Measurements from ENCODE around the gene ZNF593. TPM values are rescaled to one million over a fixed set of nuclear protein-coding genes. Genes with fewer than 3 reads are reported as not detected.

ZNF593 gene
- total and polyA plus RNA-seq, 3 donors from 2014 or later, result 22.8 to 56.7 (median 37.3) TPM

DNA sequence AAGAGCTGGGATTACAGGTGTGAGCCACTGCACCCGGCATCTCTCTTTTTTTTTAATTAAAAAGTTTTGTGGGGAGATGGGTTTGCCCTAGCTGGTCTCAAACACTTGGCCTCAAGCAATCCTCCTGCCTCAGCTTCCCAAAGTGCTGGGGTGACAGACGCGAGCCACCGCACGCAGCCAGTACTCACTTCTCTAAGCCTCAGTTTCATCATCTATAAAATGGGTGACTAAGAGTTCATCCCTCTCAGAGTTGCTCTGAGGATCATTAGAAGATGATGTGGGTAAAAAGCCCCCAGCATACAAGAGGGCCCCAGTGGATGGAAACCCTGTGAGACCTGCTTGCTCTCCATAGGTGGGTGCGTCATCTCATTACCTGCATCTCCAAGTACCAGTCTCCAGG, 18.2 kb downstream of the ZNF593 start:
- 93 to 98% methylated on average over 6 of the region's 6 CpGs for WGBS, 2 donors
- H3K4me1 ChIP-seq, result no peaks in the 10 kb centered on the region
- TF ChIP-seq, protein P1, sequence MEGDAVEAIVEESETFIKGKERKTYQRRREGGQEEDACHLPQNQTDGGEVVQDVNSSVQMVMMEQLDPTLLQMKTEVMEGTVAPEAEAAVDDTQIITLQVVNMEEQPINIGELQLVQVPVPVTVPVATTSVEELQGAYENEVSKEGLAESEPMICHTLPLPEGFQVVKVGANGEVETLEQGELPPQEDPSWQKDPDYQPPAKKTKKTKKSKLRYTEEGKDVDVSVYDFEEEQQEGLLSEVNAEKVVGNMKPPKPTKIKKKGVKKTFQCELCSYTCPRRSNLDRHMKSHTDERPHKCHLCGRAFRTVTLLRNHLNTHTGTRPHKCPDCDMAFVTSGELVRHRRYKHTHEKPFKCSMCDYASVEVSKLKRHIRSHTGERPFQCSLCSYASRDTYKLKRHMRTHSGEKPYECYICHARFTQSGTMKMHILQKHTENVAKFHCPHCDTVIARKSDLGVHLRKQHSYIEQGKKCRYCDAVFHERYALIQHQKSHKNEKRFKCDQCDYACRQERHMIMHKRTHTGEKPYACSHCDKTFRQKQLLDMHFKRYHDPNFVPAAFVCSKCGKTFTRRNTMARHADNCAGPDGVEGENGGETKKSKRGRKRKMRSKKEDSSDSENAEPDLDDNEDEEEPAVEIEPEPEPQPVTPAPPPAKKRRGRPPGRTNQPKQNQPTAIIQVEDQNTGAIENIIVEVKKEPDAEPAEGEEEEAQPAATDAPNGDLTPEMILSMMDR (IDR thresholded peaks at IDR 0.05), result no peak
- TF ChIP-seq POLR2A (IDR thresholded peaks at IDR 0.05), result no peak
- intact Hi-C loops (cut with DNase I; ENCODE audit: low total_unique reads), result no loop called here
- DNase-seq, result no peak
- H3K36me3 ChIP-seq (ENCODE audit: low read depth, missing control alignments), result no peaks in the 10 kb centered on the region
- no peaks in the 10 kb centered on the region for H3K9me3 ChIP-seq
- no peaks in the 10 kb centered on the region for H3K27me3 ChIP-seq
- H3K27ac ChIP-seq, result no peak overlapping the region
- H3K4me3 ChIP-seq, result no peak overlapping the region

DNA sequence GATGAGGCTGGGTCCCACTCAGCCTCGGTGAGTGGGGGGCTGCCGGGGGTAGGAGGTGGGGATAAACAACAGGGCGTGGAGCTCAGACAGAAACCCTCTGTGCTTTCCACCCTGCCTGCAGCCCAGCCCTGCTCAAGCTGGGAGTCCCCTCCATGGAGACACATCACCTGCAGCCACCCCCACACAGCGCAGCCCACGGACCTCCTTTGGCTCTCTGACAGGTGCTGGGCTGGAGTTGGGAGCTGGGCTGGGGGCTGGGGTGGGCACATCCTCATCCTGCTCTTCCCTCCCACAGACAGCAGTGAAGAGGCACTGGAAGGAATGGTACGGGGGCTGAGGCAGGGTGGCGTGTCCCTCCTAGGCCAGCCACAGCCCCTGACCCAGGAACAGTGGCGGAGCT, 18.8 kb downstream of the ZNF593 start:
- TF ChIP-seq, protein P1 (IDR thresholded peaks at IDR 0.05), result no peak
- no peak for TF ChIP-seq POLR2A (IDR thresholded peaks at IDR 0.05)
- intact Hi-C loops (cut with DNase I; ENCODE audit: low total_unique reads), result no loop called here

DNA sequence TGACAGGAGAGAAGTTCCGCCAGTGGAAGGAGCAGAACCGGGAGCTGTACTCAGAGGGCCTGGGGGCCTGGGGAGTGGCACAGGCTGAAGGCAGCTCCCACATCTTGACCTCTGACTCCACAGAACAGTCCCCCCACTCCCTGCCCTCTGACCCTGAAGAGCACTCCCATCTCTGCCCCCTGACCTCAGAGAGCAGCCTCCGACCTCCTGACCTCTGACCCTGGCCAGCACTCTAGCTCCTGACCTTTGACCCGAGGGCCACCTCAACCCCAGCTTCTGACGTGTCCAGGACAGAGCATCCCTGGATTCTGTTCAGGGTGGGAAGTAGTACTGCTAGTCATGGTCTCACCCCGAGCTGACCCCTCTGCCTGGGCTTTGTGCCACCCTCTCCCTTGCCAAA, 19.6 kb downstream of the ZNF593 start:
- WGBS, 2 donors, result 55 to 74% methylated on average over 4 to 6 of the region's 6 CpGs
- TF ChIP-seq, protein P1 (IDR thresholded peaks at IDR 0.05), result no peak
- no peak for TF ChIP-seq POLR2A (IDR thresholded peaks at IDR 0.05)
- no peak overlapping the region for H3K27ac ChIP-seq
- H3K27me3 ChIP-seq, result no peaks in the 10 kb centered on the region
- intact Hi-C loops (cut with DNase I; ENCODE audit: low total_unique reads), result no loop called here
- H3K36me3 ChIP-seq (ENCODE audit: low read depth, missing control alignments), result no peaks in the 10 kb centered on the region
- H3K4me1 ChIP-seq, result no peaks in the 10 kb centered on the region
- DNase-seq, result no peak
- H3K4me3 ChIP-seq, result no peak overlapping the region
- H3K9me3 ChIP-seq, result no peaks in the 10 kb centered on the region

More for the DNA sequence above, 18.8 kb downstream of the ZNF593 start:
- Histone ChIP-seq H3K36me3 (ENCODE audit: low read depth, missing control alignments) (no peaks in the 10 kb centered on the region), H3K27ac (no peak overlapping the region), H3K27me3 (no peaks in the 10 kb centered on the region), H3K9me3 (no peaks in the 10 kb centered on the region), H3K4me3 (no peak overlapping the region), H3K4me1 (no peaks in the 10 kb centered on the region)
- DNase-seq, result no peak
- WGBS, 2 donors, result 82% methylated on average over 8 of the region's 8 CpGs; no CpG with 5 or more reads in 1 of the 2 donors

DNA sequence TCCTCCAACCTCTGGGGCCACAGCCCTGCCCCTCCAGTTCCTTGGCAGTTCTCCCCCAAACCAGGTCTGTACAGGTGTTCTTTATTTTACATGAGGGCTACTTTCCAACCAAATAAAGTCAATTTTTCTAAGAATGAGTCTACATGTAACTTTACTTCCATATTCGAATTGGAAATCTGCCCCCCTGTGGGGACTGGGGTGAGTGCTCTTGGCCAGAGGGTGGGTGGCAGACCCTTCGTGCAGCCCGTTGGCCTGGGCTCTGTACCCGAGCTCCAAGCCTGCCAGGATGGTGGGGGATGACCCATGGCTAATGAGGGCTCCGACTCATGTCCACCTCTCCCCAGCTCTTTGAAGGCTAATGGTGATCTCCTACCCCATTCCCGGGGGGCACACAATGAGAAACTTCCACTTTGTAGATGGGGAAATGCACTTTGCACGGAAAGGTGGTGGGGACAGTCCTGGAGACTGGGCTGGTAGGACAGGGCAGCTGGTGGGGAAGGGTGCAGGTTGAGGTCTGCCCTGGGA, 20.1 kb downstream of the ZNF593 start:
- Histone ChIP-seq H3K27ac (no peak overlapping the region), H3K4me3 (no peak overlapping the region), H3K4me1 (no peaks in the 10 kb centered on the region), H3K9me3 (no peaks in the 10 kb centered on the region), H3K36me3 (ENCODE audit: low read depth, missing control alignments) (no peaks in the 10 kb centered on the region), H3K27me3 (no peaks in the 10 kb centered on the region)
- intact Hi-C loops (cut with DNase I; ENCODE audit: low total_unique reads), result no loop called here
- 80 to 91% methylated on average over 7 of the region's 7 CpGs for WGBS, 2 donors
- TF ChIP-seq, protein P1 (IDR thresholded peaks at IDR 0.05), result no peak
- no peak for TF ChIP-seq POLR2A (IDR thresholded peaks at IDR 0.05)
- DNase-seq, result no peak

DNA sequence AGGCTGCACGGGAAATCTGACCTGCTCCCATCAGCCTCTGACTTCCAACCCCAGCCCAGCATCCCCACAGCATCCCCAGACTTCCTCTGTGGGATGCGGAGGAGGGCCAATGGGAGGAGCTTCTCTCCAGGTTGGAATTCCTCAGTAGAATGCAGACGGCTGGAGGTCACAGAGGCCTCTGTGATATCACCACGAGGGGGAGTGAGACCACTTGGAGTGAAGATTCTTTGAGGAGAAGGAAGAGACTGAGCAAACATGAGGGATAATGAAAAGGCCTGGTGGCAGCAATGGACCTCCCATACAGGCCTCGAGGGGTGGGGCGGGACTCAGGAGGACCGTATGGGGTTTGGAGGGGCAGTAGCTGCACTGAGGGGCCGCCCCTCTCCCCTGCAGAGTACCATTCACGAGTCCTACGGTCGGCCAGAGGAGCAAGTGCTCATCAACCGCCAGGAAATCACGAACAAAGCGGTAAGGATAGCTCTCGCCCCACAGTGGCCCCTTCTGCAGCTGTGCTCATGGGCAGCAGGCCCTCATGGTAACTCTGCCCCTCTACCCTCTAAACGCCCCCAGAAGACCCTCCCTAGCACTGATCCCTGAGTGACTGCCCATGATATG, 20.8 kb downstream of the ZNF593 start, which contains the start of gene CATSPER4:
Gene CATSPER4 (plus strand): TSS at position 230 of the 615 bp plus-strand sequence. CDS start 26 bp downstream, at position 256.
- H3K36me3 ChIP-seq (ENCODE audit: low read depth, missing control alignments), result no peaks in the 10 kb centered on the region
- DNase-seq, result peak; percentile 67
- H3K27me3 ChIP-seq, result no peaks in the 10 kb centered on the region
- no peak within 1 kb of the TSS for H3K27ac ChIP-seq
- no peak within 1 kb of the TSS for H3K4me3 ChIP-seq
- no peaks in the 10 kb centered on the region for H3K9me3 ChIP-seq
- TF ChIP-seq, protein P1 (IDR thresholded peaks at IDR 0.05), result peak in 1 of 3 experiments; percentile 10
- TF ChIP-seq POLR2A (IDR thresholded peaks at IDR 0.05), result no peak
- intact Hi-C loops (cut with DNase I; ENCODE audit: low total_unique reads), result no loop called here
- H3K4me1 ChIP-seq, result no peaks in the 10 kb centered on the region
- 49 to 66% methylated on average over 16 of the region's 16 CpGs for WGBS, 2 donors

Data from testis (tissue), 3 donors.